HUES48 (cell line): Measurements from ENCODE around the gene LRRC72.

ENCODE experiments used
- H3K27ac ChIP-seq: one replicate; pipeline ENCODE4 v1.7.0; 2013; ENCODE audit warnings: low read depth, low read length, inconsistent platforms
- H3K27me3 ChIP-seq: 2 replicates; pipeline ENCODE4 v1.6.1; 2013; ENCODE audit warnings: mild to moderate bottlenecking, low read length; ENCODE audit not compliant: control insufficient read depth, insufficient read depth
- H3K36me3 ChIP-seq: 2 replicates; pipeline ENCODE4 v1.6.1; 2013; ENCODE audit warnings: low read length; ENCODE audit not compliant: control insufficient read depth, insufficient read depth
- H3K4me1 ChIP-seq: 2 replicates; pipeline ENCODE4 v1.6.1; 2013; ENCODE audit warnings: mild to moderate bottlenecking, low read length; ENCODE audit not compliant: control insufficient read depth, insufficient read depth
- H3K4me3 ChIP-seq: 2 replicates; pipeline ENCODE4 v1.5.1; 2013; ENCODE audit warnings: mild to moderate bottlenecking, low read depth, low read length
- H3K9ac ChIP-seq: 2 replicates; pipeline ENCODE4 v1.6.1; 2013; ENCODE audit warnings: mild to moderate bottlenecking, low read depth, low read length, moderate library complexity
- H3K9me3 ChIP-seq: 2 replicates; pipeline ENCODE4 v1.6.1; 2013; ENCODE audit warnings: low read length; ENCODE audit not compliant: control insufficient read depth, insufficient read depth

The LRRC72 gene

GRCh38 chr7:16616542-16616941 is 89.9 kb downstream of the LRRC72 start:
- H3K36me3 ChIP-seq, result peaks cover 12% of the 10 kb centered on the region
- H3K9ac ChIP-seq, result no peak overlapping the region
- peaks cover 4% of the 10 kb centered on the region; the same call in 1 of the 2 replicates for H3K4me1 ChIP-seq
- no peak overlapping the region for H3K4me3 ChIP-seq
- H3K27ac ChIP-seq, result no peak overlapping the region
- no peaks in the 10 kb centered on the region for H3K9me3 ChIP-seq
- H3K27me3 ChIP-seq, result no peaks in the 10 kb centered on the region

GRCh38 chr7:16619979-16620408 is 93.4 kb downstream of the LRRC72 start:
- Histone ChIP-seq H3K36me3 (peaks cover 22% of the 10 kb centered on the region; the same call in 1 of the 2 replicates), H3K27me3 (no peaks in the 10 kb centered on the region), H3K9me3 (no peaks in the 10 kb centered on the region), H3K4me1 (peaks cover 4% of the 10 kb centered on the region; the same call in 1 of the 2 replicates), H3K27ac (no peak overlapping the region), H3K4me3 (no peak overlapping the region), H3K9ac (no peak overlapping the region)

GRCh38 chr7:16626388-16626787 is 99.8 kb downstream of the LRRC72 start:
- H3K4me3 ChIP-seq, result no peak overlapping the region
- H3K27me3 ChIP-seq, result no peaks in the 10 kb centered on the region
- peaks cover 9% of the 10 kb centered on the region; the same call in 1 of the 2 replicates for H3K4me1 ChIP-seq
- H3K9me3 ChIP-seq, result no peaks in the 10 kb centered on the region
- H3K9ac ChIP-seq, result no peak overlapping the region
- H3K27ac ChIP-seq, result no peak overlapping the region
- peaks cover 15% of the 10 kb centered on the region; the same call in 1 of the 2 replicates for H3K36me3 ChIP-seq

GRCh38 chr7:16627236-16627635 is 100.6 kb downstream of the LRRC72 start:
- Histone ChIP-seq H3K4me3 (no peak overlapping the region), H3K27me3 (no peaks in the 10 kb centered on the region), H3K27ac (no peak overlapping the region), H3K4me1 (peaks cover 9% of the 10 kb centered on the region; the same call in 1 of the 2 replicates), H3K9ac (no peak overlapping the region), H3K9me3 (no peaks in the 10 kb centered on the region), H3K36me3 (peaks cover 12% of the 10 kb centered on the region; the same call in 1 of the 2 replicates)

- H3K27me3 ChIP-seq, result no peaks in the 10 kb centered on the region
- H3K4me1 ChIP-seq, result peaks cover 9% of the 10 kb centered on the region; the same call in 1 of the 2 replicates
- H3K9me3 ChIP-seq, result no peaks in the 10 kb centered on the region
- no peak overlapping the region for H3K4me3 ChIP-seq
- H3K9ac ChIP-seq, result no peak overlapping the region
- H3K27ac ChIP-seq, result no peak overlapping the region
- H3K36me3 ChIP-seq, result no peaks in the 10 kb centered on the region
Observed at GRCh38 chr7:16630654-16631053, 104.0 kb downstream of the LRRC72 start.
